Measurements from ENCODE around the gene DSG1. TPM values are rescaled to one million over a fixed set of nuclear protein-coding genes. Genes with fewer than 3 reads are reported as not detected.
A peak's percentile ranks its signal among the peaks of the same experiment; 100 is the strongest.

DSG1 gene
- total RNA-seq, 1 experiment from 2014 or later: not detected

DNA sequence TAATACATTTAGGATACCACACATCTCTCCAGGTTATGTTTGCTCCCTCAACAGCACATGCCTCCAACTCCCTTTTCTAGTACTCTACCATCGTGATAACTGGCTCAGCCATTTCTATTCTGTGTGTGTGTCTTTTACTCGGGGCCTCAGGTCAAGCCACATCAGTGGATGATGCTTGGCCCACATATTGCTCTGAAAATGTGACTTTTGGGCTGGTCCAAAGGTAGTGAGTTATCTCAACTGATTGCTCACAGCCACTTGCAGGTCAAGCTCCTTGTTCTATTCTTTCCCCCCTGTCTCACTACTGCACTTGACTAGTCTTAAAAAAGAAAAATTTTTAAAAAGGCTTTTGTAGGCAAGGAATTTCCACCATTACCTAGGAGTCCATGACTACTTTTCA is 64.1 kb downstream of the DSG1 start:
- DNase-seq (ENCODE audit: unreplicated experiment): no peak
- Mint-ChIP-seq H3K9me3 (ENCODE audit: unreplicated experiment) (no peaks in the 10 kb centered on the region), H3K27me3 (ENCODE audit: insufficient read depth, unreplicated experiment) (no peaks in the 10 kb centered on the region), H3K4me3 (ENCODE audit: unreplicated experiment) (no peak overlapping the region), H3K4me1 (ENCODE audit: insufficient read depth, unreplicated experiment) (no peaks in the 10 kb centered on the region), H3K27ac (ENCODE audit: low read depth, unreplicated experiment) (no peak overlapping the region), H3K36me3 (ENCODE audit: insufficient read depth, unreplicated experiment) (peaks cover 6% of the 10 kb centered on the region)
- intact Hi-C loops (cut with micrococcal nuclease): no loop called here
- TF ChIP-seq, protein P1, sequence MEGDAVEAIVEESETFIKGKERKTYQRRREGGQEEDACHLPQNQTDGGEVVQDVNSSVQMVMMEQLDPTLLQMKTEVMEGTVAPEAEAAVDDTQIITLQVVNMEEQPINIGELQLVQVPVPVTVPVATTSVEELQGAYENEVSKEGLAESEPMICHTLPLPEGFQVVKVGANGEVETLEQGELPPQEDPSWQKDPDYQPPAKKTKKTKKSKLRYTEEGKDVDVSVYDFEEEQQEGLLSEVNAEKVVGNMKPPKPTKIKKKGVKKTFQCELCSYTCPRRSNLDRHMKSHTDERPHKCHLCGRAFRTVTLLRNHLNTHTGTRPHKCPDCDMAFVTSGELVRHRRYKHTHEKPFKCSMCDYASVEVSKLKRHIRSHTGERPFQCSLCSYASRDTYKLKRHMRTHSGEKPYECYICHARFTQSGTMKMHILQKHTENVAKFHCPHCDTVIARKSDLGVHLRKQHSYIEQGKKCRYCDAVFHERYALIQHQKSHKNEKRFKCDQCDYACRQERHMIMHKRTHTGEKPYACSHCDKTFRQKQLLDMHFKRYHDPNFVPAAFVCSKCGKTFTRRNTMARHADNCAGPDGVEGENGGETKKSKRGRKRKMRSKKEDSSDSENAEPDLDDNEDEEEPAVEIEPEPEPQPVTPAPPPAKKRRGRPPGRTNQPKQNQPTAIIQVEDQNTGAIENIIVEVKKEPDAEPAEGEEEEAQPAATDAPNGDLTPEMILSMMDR (IDR thresholded peaks at IDR 0.05; ENCODE audit: unreplicated experiment): no peak
- CTCF ChIA-PET: no interaction called here
- no TSS peak for BruUV-seq (replicated peaks)
- POLR2A ChIA-PET: no interaction called here

DNA sequence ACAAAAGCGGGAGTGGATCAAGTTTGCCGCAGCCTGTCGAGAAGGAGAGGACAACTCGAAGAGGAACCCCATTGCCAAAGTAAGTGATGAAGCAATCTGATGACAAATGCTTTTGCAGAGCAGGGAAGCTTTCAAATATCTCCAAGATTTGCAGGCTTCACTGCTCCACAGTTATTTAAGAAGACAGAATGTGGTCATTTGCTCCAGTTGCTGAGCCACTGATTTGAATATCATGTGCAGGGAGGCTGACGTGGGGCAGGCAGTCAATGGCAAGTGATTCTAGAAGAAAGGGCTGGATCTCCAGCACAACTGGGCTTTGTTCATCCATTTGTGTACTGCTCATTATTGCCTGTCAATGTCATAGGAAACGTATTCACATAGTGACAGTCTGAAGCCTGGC is 68.8 kb downstream of the DSG1 start:
- H3K9me3 Mint-ChIP-seq (ENCODE audit: unreplicated experiment): no peaks in the 10 kb centered on the region
- intact Hi-C loops (cut with micrococcal nuclease): no loop called here
- H3K4me1 Mint-ChIP-seq (ENCODE audit: insufficient read depth, unreplicated experiment): no peaks in the 10 kb centered on the region
- H3K27me3 Mint-ChIP-seq (ENCODE audit: insufficient read depth, unreplicated experiment): no peaks in the 10 kb centered on the region
- H3K36me3 Mint-ChIP-seq (ENCODE audit: insufficient read depth, unreplicated experiment): no peaks in the 10 kb centered on the region
- DNase-seq (ENCODE audit: unreplicated experiment): no peak
- BruUV-seq (replicated peaks): no TSS peak
- ChIA-PET CTCF (interaction anchor here (0.7 to 1.6 kb wide), 4 partner anchors 9 to 37 kb away, joined by 3 to 6 read pairs (median 4); no protein-coding TSS in a partner anchor), POLR2A (interaction anchor here (1.0 kb wide), 1 partner anchor 10 kb away, joined by 3 read pairs; no protein-coding TSS in a partner anchor)
- no peak overlapping the region for H3K4me3 Mint-ChIP-seq (ENCODE audit: unreplicated experiment)
- TF ChIP-seq, protein P1 (IDR thresholded peaks at IDR 0.05; ENCODE audit: unreplicated experiment): no peak
- no peak overlapping the region for H3K27ac Mint-ChIP-seq (ENCODE audit: low read depth, unreplicated experiment)

DNA sequence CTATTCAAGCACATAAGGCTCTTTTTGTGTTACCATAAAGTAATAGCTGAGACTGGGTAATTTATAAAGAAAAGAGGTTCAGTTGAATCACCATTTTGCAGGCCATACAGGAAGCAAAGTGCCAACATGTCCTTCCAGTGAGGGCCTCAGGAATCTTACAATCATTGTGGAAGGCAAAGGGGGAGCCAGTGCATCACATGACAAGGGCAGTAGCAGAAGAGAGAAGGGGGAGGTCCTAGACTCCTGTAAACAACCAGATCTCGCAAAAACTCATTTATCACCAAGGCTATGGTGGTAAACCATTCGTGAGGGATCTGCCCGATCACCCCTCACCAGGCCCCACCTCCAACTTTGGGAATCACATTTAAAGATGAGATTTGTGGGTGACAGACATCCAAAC is 75.3 kb downstream of the DSG1 start:
- BruUV-seq (replicated peaks): no TSS peak

DNA sequence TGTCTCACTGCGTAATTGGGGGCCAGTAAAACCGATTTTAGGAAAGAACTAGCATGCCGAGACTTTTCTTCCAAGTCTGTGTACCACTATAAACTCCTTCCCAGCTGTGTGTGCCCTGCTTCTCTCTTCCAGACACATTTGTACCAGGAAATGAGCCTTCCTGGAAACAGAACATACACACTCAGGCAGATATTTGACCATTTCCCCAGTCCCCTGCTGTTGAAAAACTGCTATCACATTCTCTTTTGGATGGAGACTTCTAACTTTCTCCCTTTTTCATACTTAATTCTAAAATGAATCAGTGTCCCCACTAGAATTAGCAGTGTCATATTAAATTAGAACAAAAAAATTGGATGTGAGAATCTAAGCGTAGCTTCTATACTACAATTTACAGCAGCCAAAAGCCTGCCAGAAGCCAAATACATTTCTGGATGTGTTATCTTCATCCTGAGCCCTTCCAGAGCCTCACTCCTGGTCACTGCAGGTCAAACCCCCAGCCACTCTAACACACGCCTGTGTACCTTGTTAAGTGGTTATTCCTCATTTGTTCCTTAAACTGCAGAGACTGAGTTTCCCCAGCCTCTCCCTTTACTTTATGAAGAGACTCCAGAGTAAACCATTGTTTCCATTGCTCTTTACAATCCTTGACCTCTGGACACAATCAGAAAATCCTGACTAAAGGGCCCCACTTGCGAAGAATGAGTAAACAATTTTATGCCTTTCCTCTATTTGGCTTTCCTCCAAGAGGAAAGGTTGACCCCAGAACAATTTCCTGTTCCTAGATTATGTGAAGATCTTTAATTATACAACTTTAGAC is 79.0 kb downstream of the DSG1 start:
- H3K4me3 Mint-ChIP-seq (ENCODE audit: unreplicated experiment): no peak overlapping the region
- no peaks in the 10 kb centered on the region for H3K27me3 Mint-ChIP-seq (ENCODE audit: insufficient read depth, unreplicated experiment)
- H3K36me3 Mint-ChIP-seq (ENCODE audit: insufficient read depth, unreplicated experiment): no peaks in the 10 kb centered on the region
- POLR2A ChIA-PET: interaction anchor here (0.6 to 0.7 kb wide), 3 partner anchors 11 to 61 kb away, joined by 3 to 9 read pairs (median 3); no protein-coding TSS in a partner anchor
- TF ChIP-seq, protein P1 (IDR thresholded peaks at IDR 0.05; ENCODE audit: unreplicated experiment): no peak
- CTCF ChIA-PET: interaction anchor here (0.6 to 2.3 kb wide), 2 partner anchors 27 to 1318 kb away, joined by 3 to 6 read pairs; no protein-coding TSS in a partner anchor
- H3K4me1 Mint-ChIP-seq (ENCODE audit: insufficient read depth, unreplicated experiment): peaks cover 15% of the 10 kb centered on the region
- intact Hi-C loops (cut with micrococcal nuclease): no loop called here
- no peaks in the 10 kb centered on the region for H3K9me3 Mint-ChIP-seq (ENCODE audit: unreplicated experiment)
- DNase-seq (ENCODE audit: unreplicated experiment): no peak
- H3K27ac Mint-ChIP-seq (ENCODE audit: low read depth, unreplicated experiment): no peak overlapping the region
- BruUV-seq (replicated peaks): no TSS peak

More for the DNA sequence above, 75.3 kb downstream of the DSG1 start:
- Mint-ChIP-seq H3K9me3 (ENCODE audit: unreplicated experiment) (no peaks in the 10 kb centered on the region), H3K27ac (ENCODE audit: low read depth, unreplicated experiment) (peak overlapping the region; percentile 17), H3K4me3 (ENCODE audit: unreplicated experiment) (no peak overlapping the region), H3K27me3 (ENCODE audit: insufficient read depth, unreplicated experiment) (no peaks in the 10 kb centered on the region), H3K4me1 (ENCODE audit: insufficient read depth, unreplicated experiment) (peaks cover 7% of the 10 kb centered on the region), H3K36me3 (ENCODE audit: insufficient read depth, unreplicated experiment) (no peaks in the 10 kb centered on the region)
- no peak for DNase-seq (ENCODE audit: unreplicated experiment)
- ChIA-PET POLR2A (interaction anchor here (1.1 kb wide), 1 partner anchor 54 kb away, joined by 3 read pairs; the partner anchor contains the start of gene DSG3), CTCF (interaction anchor here (2.1 kb wide), 1 partner anchor 32 kb away, joined by 10 read pairs; no protein-coding TSS in a partner anchor)
- intact Hi-C loops (cut with micrococcal nuclease): no loop called here
- TF ChIP-seq, protein P1 (IDR thresholded peaks at IDR 0.05; ENCODE audit: unreplicated experiment): no peak

Measured in MCF 10A (cell line).